ENCODE measurements around the gene TAOK3.

DNA sequence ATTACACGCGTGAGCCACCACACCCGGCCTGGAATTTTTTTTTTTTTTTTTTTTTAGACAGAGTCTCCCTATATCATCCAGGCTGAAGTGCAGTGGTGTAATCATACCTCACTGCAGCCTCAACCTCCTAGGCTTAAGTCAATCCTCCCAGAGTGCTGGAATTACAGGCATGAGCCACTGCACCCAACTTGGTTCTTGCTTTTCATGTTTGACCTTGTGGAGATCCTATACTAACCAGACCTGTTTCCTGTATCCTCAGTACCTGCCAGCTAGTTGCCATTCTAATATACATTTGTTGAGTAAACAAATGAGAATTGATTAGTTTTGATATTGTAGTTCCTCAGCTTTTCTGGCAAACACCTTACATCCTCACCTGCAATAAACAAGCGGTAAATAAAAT, 265.7 kb downstream of the TAOK3 start:
- TF ChIP-seq CTCF (IDR thresholded peaks at IDR 0.05; ENCODE audit: low read depth, low read length, poor library complexity, severe bottlenecking) = no peak
- no peak for TF ChIP-seq EZH2phosphoT487 (IDR thresholded peaks at IDR 0.05; ENCODE audit: borderline replicate concordance, low read length)

Measured in DOHH2 (cell line).